HL-60 (cell line): ENCODE measurements around the gene LEKR1.

ENCODE experiments used
- CTCF ChIP-seq: IDR thresholded peaks from one replicate; pipeline ENCODE4 v1.5.1; 2011; ENCODE audit warnings: low read length, control low read depth, inconsistent platforms; ENCODE audit not compliant: insufficient read depth
- POLR2AphosphoS5 ChIP-seq: IDR thresholded peaks from 2 replicates; pipeline ENCODE4 v1.6.1; 2012; ENCODE audit warnings: low read depth

DNA sequence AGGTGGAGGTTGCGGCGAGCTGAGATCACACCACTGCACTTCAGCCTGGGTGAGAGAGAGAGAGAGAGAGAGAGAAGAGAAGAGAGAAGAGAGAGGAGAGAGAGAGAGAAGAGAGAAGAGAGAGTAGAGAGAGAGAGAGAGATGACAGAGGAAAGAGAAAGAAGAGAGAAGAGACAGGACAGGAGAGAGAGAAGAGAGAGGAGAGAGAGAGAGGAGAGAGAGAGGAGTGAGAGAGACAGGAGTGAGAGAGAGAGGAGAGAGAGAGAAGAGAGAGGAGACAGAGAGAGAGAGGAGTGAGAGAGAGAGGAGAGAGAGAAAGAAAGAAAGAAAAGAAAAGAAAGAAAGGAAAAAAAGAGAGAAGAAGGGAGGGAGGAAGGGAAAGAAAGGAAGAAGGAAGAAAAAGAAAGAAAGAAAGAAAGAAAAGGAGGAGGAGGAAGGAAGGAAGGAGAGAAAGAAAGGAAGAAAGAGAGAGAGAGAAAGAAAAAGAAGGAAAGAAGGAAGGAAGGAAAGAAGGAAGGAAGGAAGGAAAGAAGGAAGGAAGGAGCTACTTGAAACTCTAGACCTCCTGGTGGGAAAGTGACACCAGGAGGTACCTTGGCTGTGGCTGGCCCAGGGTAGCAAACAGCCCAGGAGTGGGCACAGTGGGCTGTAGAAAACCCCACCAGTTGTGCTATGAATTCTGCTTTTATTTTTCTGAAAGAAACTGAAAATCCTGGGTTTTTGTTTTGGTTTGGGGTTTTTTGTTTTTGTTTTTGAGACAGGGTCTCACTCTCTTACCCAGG, 245.8 kb downstream of the LEKR1 start:
- TF ChIP-seq CTCF (no peak), POLR2AphosphoS5 (no peak)
